ENCODE results near the gene ASPSCR1. TPM values are rescaled to one million over a fixed set of nuclear protein-coding genes. Genes with fewer than 3 reads are reported as not detected.
A peak's percentile ranks its signal among the peaks of the same experiment; 100 is the strongest.

Gene ASPSCR1
- total and polyA plus RNA-seq, 9 of the 15 experiments (the other 6 are each of a cell fraction or from before 2014, with no cell fraction given) = 0.90 to 36.9 (median 11.6) TPM

DNA sequence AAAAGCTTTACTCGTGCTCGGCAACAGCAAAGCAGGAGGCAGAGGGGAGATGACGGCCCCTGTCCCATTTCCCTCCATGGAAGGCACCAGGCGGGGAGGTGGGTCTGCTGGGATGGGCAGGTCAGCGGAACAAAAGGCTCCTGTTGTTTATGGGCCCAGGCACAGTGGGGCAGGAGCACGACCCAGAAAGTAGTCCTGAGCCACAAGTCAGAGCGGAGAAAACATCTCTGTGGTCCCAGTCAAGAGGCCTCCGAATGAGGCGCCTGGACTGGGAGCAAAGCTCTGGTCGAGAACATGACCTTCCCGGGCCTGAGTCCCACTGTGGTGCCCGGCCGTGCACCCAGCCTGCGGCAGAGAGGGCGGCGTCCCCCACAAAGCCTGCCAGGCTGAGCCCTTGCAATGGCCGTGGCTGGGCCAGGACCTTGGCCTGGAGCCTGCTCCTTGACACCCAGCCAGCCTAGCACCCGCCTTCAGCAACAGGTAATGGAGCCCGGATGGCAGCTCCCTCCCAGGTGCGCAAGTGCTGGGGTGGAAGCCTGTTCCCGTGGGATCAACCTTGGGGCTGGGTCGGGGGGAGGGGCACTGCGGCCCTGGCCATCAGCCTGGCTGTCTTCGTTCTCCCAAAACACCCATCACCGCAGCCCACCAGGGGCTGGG is 70.6 kb downstream of the ASPSCR1 start:
- Histone ChIP-seq H3K79me2 (ENCODE audit: control insufficient read depth, insufficient read depth, low read length) (peaks cover 24% of the 10 kb centered on the region), H3K27me3 (ENCODE audit: control insufficient read depth in 2 of 2, insufficient read depth in 2 of 2, low read length in 2 of 2) (no peaks in the 10 kb centered on the region), H3K27ac (ENCODE audit: extremely low read depth, low read depth, low read length) (no peak overlapping the region), H3K4me2 (ENCODE audit: insufficient read depth, low read length) (no peak overlapping the region), H2AFZ (ENCODE audit: low read depth, low read length) (no peak overlapping the region), H3K9me3 (replicated peaks; ENCODE audit: control insufficient read depth, insufficient read depth, low read depth, low read length) (no peaks in the 10 kb centered on the region), H3K4me1 (replicated peaks in 1 of 2; ENCODE audit: control insufficient read depth in 2 of 2, insufficient read depth in 2 of 2, low read length in 2 of 2) (peaks cover 6 to 72% of the 10 kb centered on the region in 2 experiments; a peak in 3 of 5 replicates), H3K36me3 (ENCODE audit: control insufficient read depth, insufficient read depth, low read length) (peaks cover 39% of the 10 kb centered on the region; the same call in 2 of the 3 replicates), H3K9ac (ENCODE audit: insufficient read depth in 1 of 2, low read depth in 2 of 2, low read length in 2 of 2) (peak overlapping the region in 1 of 2 experiments; percentile 65; a peak in 2 of 4 replicates), H3K9me1 (ENCODE audit: control insufficient read depth, insufficient read depth, low read length) (peaks cover 2% of the 10 kb centered on the region), H3K4me3 (no peak overlapping the region), H4K20me1 (replicated peaks; ENCODE audit: control insufficient read depth, insufficient read depth, low read length) (0 out of 2 replicates have a peak, but pooled peaks cover 4% of the 10 kb centered on the region)
- BruUV-seq (replicated peaks) = no TSS peak
- 91% methylated on average over 16 of the region's 25 CpGs for WGBS (ENCODE audit: insufficient coverage, low coverage, missing lambda C conversion rate)
- peak in 1 of 4 experiments; percentile 11 for DNase-seq (ENCODE audit: extremely low read depth in 1 of 4, low spot score in 3 of 4)
- FAIRE-seq = no peak
- no peak for ATAC-seq
- ChIA-PET POLR2A (interaction anchor here (0.6 kb wide), 1 partner anchor 10 kb away, joined by 3 read pairs; the partner anchor contains the start of gene DCXR), CTCF (ENCODE audit: low intra/inter-chr PET ratio) (no interaction called here)
- TF ChIP-seq GATAD2B (IDR thresholded peaks at IDR 0.05; ENCODE audit: borderline replicate concordance) (no peak), RBFOX2 (IDR thresholded peaks at IDR 0.05; ENCODE audit: low read depth, low read length) (peak; percentile 17; the same call in 1 of the 2 replicates)
- intact Hi-C loops (cut with micrococcal nuclease) = no loop called here
- in situ Hi-C loops (cut with MboI) = no loop called here

DNA sequence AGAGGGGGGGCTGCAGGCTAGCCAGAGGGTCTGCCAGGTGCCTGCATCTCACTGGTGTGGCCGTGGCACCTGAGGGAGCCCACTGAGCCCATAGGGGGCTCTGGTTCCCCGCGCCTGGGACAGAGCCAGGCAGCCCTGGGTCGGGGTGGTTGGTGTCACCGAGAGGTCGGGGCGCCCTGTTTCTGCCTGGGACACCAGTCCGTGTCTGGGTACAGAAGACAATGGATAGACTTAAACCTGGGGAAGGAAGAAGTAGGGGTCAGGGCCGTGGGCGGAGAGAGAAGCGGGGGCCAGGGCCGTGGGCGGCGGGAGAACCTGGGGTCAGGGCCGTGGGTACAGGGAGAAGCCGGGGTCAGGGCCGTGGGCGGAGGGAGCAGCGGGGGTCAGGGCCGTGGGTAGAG is 71.1 kb downstream of the ASPSCR1 start:
- Histone ChIP-seq H2AFZ (ENCODE audit: low read depth, low read length) (no peak overlapping the region), H3K27ac (ENCODE audit: extremely low read depth, low read depth, low read length) (no peak overlapping the region), H3K4me2 (ENCODE audit: insufficient read depth, low read length) (no peak overlapping the region), H3K9me1 (ENCODE audit: control insufficient read depth, insufficient read depth, low read length) (peaks cover 2% of the 10 kb centered on the region), H4K20me1 (replicated peaks; ENCODE audit: control insufficient read depth, insufficient read depth, low read length) (0 out of 2 replicates have a peak, but pooled peaks cover 4% of the 10 kb centered on the region), H3K9ac (ENCODE audit: insufficient read depth in 1 of 2, low read depth in 2 of 2, low read length in 2 of 2) (peak overlapping the region in 1 of 2 experiments; percentile 43; a peak in 1 of 4 replicates), H3K4me3 (no peak overlapping the region), H3K4me1 (replicated peaks in 1 of 2; ENCODE audit: control insufficient read depth in 2 of 2, insufficient read depth in 2 of 2, low read length in 2 of 2) (peaks cover 6 to 72% of the 10 kb centered on the region in 2 experiments; a peak in 3 of 5 replicates), H3K36me3 (ENCODE audit: control insufficient read depth, insufficient read depth, low read length) (peaks cover 44% of the 10 kb centered on the region; the same call in 2 of the 3 replicates), H3K27me3 (ENCODE audit: control insufficient read depth in 2 of 2, insufficient read depth in 2 of 2, low read length in 2 of 2) (no peaks in the 10 kb centered on the region), H3K79me2 (ENCODE audit: control insufficient read depth, insufficient read depth, low read length) (peaks cover 28% of the 10 kb centered on the region), H3K9me3 (replicated peaks; ENCODE audit: control insufficient read depth, insufficient read depth, low read depth, low read length) (no peaks in the 10 kb centered on the region)
- intact Hi-C loops (cut with micrococcal nuclease) (no loop called here), in situ Hi-C loops (cut with MboI) (no loop called here)
- DNase-seq (ENCODE audit: extremely low read depth in 1 of 4, low spot score in 3 of 4) = peak in 2 of 4 experiments; percentile 23 to 36
- ChIA-PET POLR2A (no interaction called here), CTCF (ENCODE audit: low intra/inter-chr PET ratio) (no interaction called here)
- BruUV-seq (replicated peaks) = no TSS peak
- FAIRE-seq = no peak
- TF ChIP-seq PCBP1 (IDR thresholded peaks at IDR 0.05; ENCODE audit: low read depth, low read length, poor library complexity, severe bottlenecking) = peak; percentile 21
- no peak for TF ChIP-seq ZNF316 (IDR thresholded peaks at IDR 0.05)
- TF ChIP-seq EGR1 (conservative IDR thresholded peaks at IDR 0.05) = peak; percentile 81
- 91% methylated on average over 12 of the region's 20 CpGs for WGBS (ENCODE audit: insufficient coverage, low coverage, missing lambda C conversion rate)
- ATAC-seq = no peak

Measured in K562 (cell line).